Spinal cord (tissue), 10 donors: ENCODE results near the gene CENPX. TPM values are rescaled to one million over a fixed set of nuclear protein-coding genes. Genes with fewer than 3 reads are reported as not detected.

Experiments
- DNase-seq, 6 donors: peaks; one replicate each; pipeline versions ENCODE4 v3.0.0 to v3.0.0-alpha.2; 2013 to 2015; ENCODE audit warnings: low spot score in 6 of 6, low read depth in 4 of 6
- H3K27ac ChIP-seq: one replicate; pipeline ENCODE4 v1.5.1; 2013; ENCODE audit warnings: low read depth, low read length, control low read depth
- H3K27me3 ChIP-seq: one replicate; pipeline ENCODE4 v1.6.1; 2013; ENCODE audit warnings: low read length; ENCODE audit not compliant: control insufficient read depth, insufficient read depth
- H3K36me3 ChIP-seq: one replicate; pipeline ENCODE4 v1.6.1; 2013; ENCODE audit warnings: low read length; ENCODE audit not compliant: control insufficient read depth, insufficient read depth
- H3K4me1 ChIP-seq: one replicate; pipeline ENCODE4 v1.6.1; 2013; ENCODE audit warnings: low read length; ENCODE audit not compliant: control insufficient read depth, insufficient read depth
- H3K4me3 ChIP-seq: one replicate; pipeline ENCODE4 v1.5.1; 2013; ENCODE audit warnings: low read depth, low read length, control low read depth
- H3K9me3 ChIP-seq: one replicate; pipeline ENCODE4 v1.6.1; 2013; ENCODE audit warnings: low read length; ENCODE audit not compliant: control insufficient read depth, insufficient read depth
- WGBS: methylation state at CpG from one replicate; pipeline ENCODE4 v1.1.5; 2013; ENCODE audit warnings: missing lambda C conversion rate; ENCODE audit not compliant: insufficient coverage; 5-methylcytosine and 5-hydroxymethylcytosine counted together
- polyA plus RNA-seq, 2 donors: library from polyadenylated mRNA; unstranded; fragments of 120-200 nt; gene quantifications; one replicate each; pipeline ENCODE4 v1.2.1, GENCODE V29; 2013; ENCODE audit not compliant: insufficient read length in 2 of 2
- total RNA-seq, 2 donors: library from RNA; depleted of rRNA in 1 of 2; stranded (reverse); fragments of 120-200 nt in 1 of 2; fragments of >200 nt in 1 of 2; gene quantifications; one replicate each; pipeline versions ENCODE4 v1.2.3 to v1.2.4, GENCODE V29; 2013 to 2014
- donor health status: healthy.

Gene CENPX
- total and polyA plus RNA-seq, 4 donors, result 37.0 to 71.9 (median 63.3) TPM

- no peak overlapping the region for H3K27ac ChIP-seq
- no peak for DNase-seq
- 79% methylated on average over 36 of the region's 37 CpGs for WGBS
Measured at GRCh38 chr17:81993729-81994592, 28.7 kb downstream of the CENPX start.

DNA sequence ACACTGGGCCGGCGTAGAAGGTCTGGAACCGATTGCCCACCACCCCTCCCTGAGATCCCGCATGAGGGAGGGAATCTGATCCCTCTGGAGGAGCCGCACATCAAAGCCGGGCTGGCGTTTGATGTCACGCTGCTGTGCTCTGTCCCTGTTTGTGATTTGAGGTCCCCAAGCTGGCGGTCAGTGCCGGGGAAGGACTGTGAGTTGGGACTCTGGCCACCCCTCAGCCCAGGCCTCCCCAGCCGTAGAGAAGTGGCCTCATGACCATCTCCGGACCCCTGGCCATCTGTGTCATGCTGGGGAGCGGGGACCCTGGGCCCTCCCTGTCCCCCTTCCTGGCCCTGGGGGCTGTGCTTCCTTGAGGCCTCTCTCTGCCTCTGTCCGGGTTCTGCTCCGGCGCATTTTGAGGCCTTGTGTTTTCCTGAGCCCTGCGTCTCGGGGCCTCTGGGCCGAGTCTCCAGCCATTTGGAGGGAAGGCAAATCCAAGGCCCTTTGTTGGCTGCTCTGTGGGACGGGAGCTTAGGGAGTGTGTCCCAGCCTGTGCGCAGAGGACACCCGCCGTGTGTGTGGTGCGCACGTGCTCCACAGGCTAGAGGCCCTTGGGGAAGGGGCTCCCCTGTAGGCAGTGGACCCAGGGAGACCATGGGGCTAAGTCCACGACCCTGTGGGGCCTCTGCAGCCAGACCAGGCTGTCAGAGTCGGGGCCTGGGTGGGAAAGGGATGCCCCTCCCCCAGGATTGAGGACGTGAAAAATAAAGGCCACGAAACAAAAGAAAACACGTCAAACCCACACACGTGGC, 30.2 kb downstream of the CENPX start:
- Histone ChIP-seq H3K36me3 (peaks cover 91% of the 10 kb centered on the region), H3K4me3 (no peak overlapping the region), H3K4me1 (peaks cover 62% of the 10 kb centered on the region), H3K27me3 (no peaks in the 10 kb centered on the region), H3K27ac (peak overlapping the region; percentile 65), H3K9me3 (no peaks in the 10 kb centered on the region)
- 53% methylated on average over 29 of the region's 31 CpGs for WGBS
- no peak for DNase-seq

More at GRCh38 chr17:81993729-81994592, 28.7 kb downstream of the CENPX start:
- H3K36me3 ChIP-seq, result peaks cover 85% of the 10 kb centered on the region
- H3K27me3 ChIP-seq, result no peaks in the 10 kb centered on the region
- no peak overlapping the region for H3K4me3 ChIP-seq
- no peaks in the 10 kb centered on the region for H3K9me3 ChIP-seq
- H3K4me1 ChIP-seq, result peaks cover 62% of the 10 kb centered on the region

- Histone ChIP-seq H3K27me3 (no peaks in the 10 kb centered on the region), H3K36me3 (peaks cover 93% of the 10 kb centered on the region), H3K4me1 (peaks cover 62% of the 10 kb centered on the region), H3K4me3 (peak overlapping the region; percentile 18), H3K9me3 (no peaks in the 10 kb centered on the region), H3K27ac (peak overlapping the region; percentile 65)
- WGBS, result 13% methylated on average over 26 of the region's 31 CpGs
- peak in 4 of 6 donors; percentile 24 to 84 (median 62) for DNase-seq
Measured at GRCh38 chr17:81991684-81992305, 30.9 kb downstream of the CENPX start.

DNA sequence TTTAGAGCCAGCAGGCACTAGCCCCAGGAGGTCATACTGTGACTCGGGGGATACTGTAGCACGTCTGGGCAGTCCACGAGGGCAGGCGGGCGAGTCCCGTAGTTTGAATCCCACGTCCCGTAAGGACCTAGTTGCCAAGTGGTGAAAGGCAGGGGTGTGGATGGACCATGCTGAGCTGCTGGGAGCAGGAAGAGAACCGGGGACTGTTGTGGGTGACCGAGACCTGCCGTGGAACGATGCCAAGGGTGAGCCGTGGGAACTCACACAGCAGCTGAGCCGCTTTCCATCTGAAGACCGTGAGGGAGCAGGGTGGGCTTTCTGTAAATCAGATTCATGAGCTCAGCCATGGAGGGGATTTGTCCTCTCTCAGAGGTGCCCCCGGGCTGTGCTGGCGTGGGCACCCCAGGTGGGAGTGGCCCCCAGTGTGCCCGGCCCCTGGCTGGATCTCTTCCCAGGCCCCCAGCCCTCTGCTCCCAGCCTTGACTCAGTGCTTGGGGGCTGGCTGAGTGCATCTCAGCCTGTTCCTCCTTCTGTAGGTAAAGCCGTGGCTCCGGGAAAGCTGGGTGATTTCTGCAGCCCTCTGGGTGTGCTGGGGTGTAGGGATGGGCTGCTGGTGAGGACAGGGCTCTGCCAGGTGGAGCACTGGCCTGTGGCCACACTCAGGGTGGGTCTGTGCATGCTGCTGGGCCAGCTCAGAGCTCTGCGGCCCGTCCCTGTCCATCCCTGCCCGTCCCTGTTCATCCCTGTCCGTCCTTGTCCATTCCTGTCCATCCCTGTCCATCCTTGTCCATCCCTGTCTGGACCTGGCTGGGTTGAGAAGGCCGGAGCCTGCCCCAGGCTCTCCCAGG, 31.6 kb downstream of the CENPX start:
- H3K4me1 ChIP-seq, result peaks cover 58% of the 10 kb centered on the region
- H3K27ac ChIP-seq, result peak overlapping the region; percentile 65
- no peak overlapping the region for H3K4me3 ChIP-seq
- 58% methylated on average over 24 of the region's 25 CpGs for WGBS
- H3K9me3 ChIP-seq, result no peaks in the 10 kb centered on the region
- H3K27me3 ChIP-seq, result no peaks in the 10 kb centered on the region
- H3K36me3 ChIP-seq, result peaks cover 93% of the 10 kb centered on the region
- no peak for DNase-seq

- Histone ChIP-seq H3K9me3 (no peaks in the 10 kb centered on the region), H3K4me3 (no peak overlapping the region), H3K36me3 (peaks cover 96% of the 10 kb centered on the region), H3K4me1 (peaks cover 21% of the 10 kb centered on the region), H3K27ac (no peak overlapping the region), H3K27me3 (no peaks in the 10 kb centered on the region)
- WGBS, result 93% methylated on average over 26 of the region's 26 CpGs
- no peak for DNase-seq
Measured at GRCh38 chr17:81987161-81987770, 35.4 kb downstream of the CENPX start.

DNA sequence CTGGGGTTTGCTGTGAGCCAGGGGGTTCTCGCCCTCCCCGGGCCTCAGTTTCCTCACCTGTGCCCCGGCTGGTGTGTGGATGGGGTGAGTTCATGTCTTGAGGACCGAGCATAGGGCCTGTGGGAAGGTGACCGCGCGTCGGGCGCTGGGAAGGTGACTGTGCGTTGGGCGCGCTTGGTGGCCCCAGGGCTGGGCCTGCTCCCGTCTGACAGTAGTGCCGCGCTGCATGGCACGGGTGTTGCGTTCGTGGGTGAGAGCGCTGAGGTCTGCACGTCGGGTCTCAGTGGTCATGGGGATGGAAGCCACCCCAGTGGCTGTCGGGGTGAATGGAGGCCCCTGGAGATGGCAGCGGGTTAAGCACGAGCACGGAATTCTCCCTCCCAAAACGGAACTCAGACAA, 36.1 kb downstream of the CENPX start:
- Histone ChIP-seq H3K36me3 (peaks cover 93% of the 10 kb centered on the region), H3K4me3 (no peak overlapping the region), H3K27me3 (no peaks in the 10 kb centered on the region), H3K27ac (no peak overlapping the region), H3K9me3 (no peaks in the 10 kb centered on the region), H3K4me1 (peaks cover 14% of the 10 kb centered on the region)
- DNase-seq, result no peak
- WGBS, result 96% methylated on average over 26 of the region's 26 CpGs

- Histone ChIP-seq H3K36me3 (peaks cover 84% of the 10 kb centered on the region), H3K4me1 (no peaks in the 10 kb centered on the region), H3K27ac (no peak overlapping the region), H3K27me3 (no peaks in the 10 kb centered on the region), H3K4me3 (no peak overlapping the region), H3K9me3 (no peaks in the 10 kb centered on the region)
- no peak for DNase-seq
- WGBS, result 93% methylated on average over 13 of the region's 21 CpGs
Measured at GRCh38 chr17:81984773-81985410, 37.8 kb downstream of the CENPX start.

GRCh38 chr17:81983639-81984373, 38.9 kb downstream of the CENPX start:
- no peak for DNase-seq
- H3K9me3 ChIP-seq, result no peaks in the 10 kb centered on the region
- 97% methylated on average over 18 of the region's 26 CpGs for WGBS
- H3K4me3 ChIP-seq, result no peak overlapping the region
- H3K4me1 ChIP-seq, result peaks cover 4% of the 10 kb centered on the region
- peaks cover 86% of the 10 kb centered on the region for H3K36me3 ChIP-seq
- no peaks in the 10 kb centered on the region for H3K27me3 ChIP-seq
- no peak overlapping the region for H3K27ac ChIP-seq
